Liver (tissue), 9 donors: ENCODE results near the gene MXRA8. TPM values are rescaled to one million over a fixed set of nuclear protein-coding genes. Genes with fewer than 3 reads are reported as not detected.

Source experiments
- DNase-seq: peaks from one replicate; pipeline ENCODE4 v3.0.0-alpha.2; 2017; ENCODE audit warnings: low spot score
- H3K27ac ChIP-seq, 2 donors: one replicate each; pipeline ENCODE4 v1.7.0; 2013; ENCODE audit warnings: inconsistent platforms in 2 of 2, low read length in 2 of 2, control low read depth in 1 of 2, low read depth in 1 of 2, mild to moderate bottlenecking in 1 of 2
- H3K27me3 ChIP-seq, 4 donors: one replicate each; pipeline versions ENCODE4 v1.6.1 to v1.7.0; 2013; ENCODE audit warnings: low read length in 3 of 4, inconsistent platforms in 1 of 4, mild to moderate bottlenecking in 1 of 4, moderate library complexity in 1 of 4; ENCODE audit not compliant: control insufficient read depth in 4 of 4, insufficient read depth in 4 of 4
- H3K36me3 ChIP-seq, 4 donors: one replicate each; pipeline versions ENCODE4 v1.6.1 to v1.7.0; 2013; ENCODE audit warnings: low read length in 3 of 4, mild to moderate bottlenecking in 3 of 4, low read depth in 1 of 4, moderate library complexity in 1 of 4; ENCODE audit not compliant: control insufficient read depth in 4 of 4, insufficient read depth in 3 of 4
- H3K4me1 ChIP-seq, 4 donors: one replicate each; pipeline versions ENCODE4 v1.6.1 to v1.7.0; 2013; ENCODE audit warnings: low read length in 3 of 4, mild to moderate bottlenecking in 3 of 4, moderate library complexity in 1 of 4; ENCODE audit not compliant: control insufficient read depth in 4 of 4, insufficient read depth in 4 of 4
- H3K4me3 ChIP-seq, 3 donors: one replicate each; pipeline versions ENCODE4 v1.6.1 to v1.7.0; 2013; ENCODE audit warnings: low read length in 3 of 3, control low read depth in 1 of 3, low read depth in 1 of 3, mild to moderate bottlenecking in 1 of 3
- H3K9ac ChIP-seq, 2 donors: one replicate each; pipeline ENCODE4 v1.7.0; 2013; ENCODE audit warnings: low read length in 2 of 2, mild to moderate bottlenecking in 2 of 2, moderate library complexity in 2 of 2, control low read depth in 1 of 2, low read depth in 1 of 2
- H3K9me3 ChIP-seq, 4 donors: one replicate each; pipeline versions ENCODE4 v1.6.1 to v1.7.0; 2013; ENCODE audit warnings: low read length in 3 of 4; ENCODE audit not compliant: control insufficient read depth in 4 of 4
- ATF3 ChIP-seq: IDR thresholded peaks from 2 replicates; pipeline ENCODE4 v1.6.1; 2016; ENCODE audit warnings: antibody characterized with exemption
- EGR1 ChIP-seq, 2 donors: IDR thresholded peaks; 2 replicates each; pipeline ENCODE4 v1.6.1; 2016 to 2018; ENCODE audit warnings: antibody characterized with exemption in 2 of 2, low read depth in 2 of 2
- FOXA1 ChIP-seq: IDR thresholded peaks from 2 replicates; pipeline ENCODE4 v1.6.1; 2016; ENCODE audit warnings: antibody characterized with exemption
- GABPA ChIP-seq, 2 donors: IDR thresholded peaks in 1 of 2; conservative IDR thresholded peaks in 1 of 2; 2 replicates each; pipeline ENCODE4 v1.6.1; 2016; ENCODE audit warnings: antibody characterized with exemption in 2 of 2, mild to moderate bottlenecking in 1 of 2, moderate library complexity in 1 of 2
- HNF4G ChIP-seq: IDR thresholded peaks from 2 replicates; pipeline ENCODE4 v1.6.1; 2016; ENCODE audit warnings: antibody characterized with exemption
- JUND ChIP-seq, 2 donors: IDR thresholded peaks; 2 replicates each; pipeline ENCODE4 v1.6.1; 2016; ENCODE audit warnings: antibody characterized with exemption in 2 of 2
- NR2F2 ChIP-seq: IDR thresholded peaks from 2 replicates; pipeline ENCODE4 v1.6.1; 2016; ENCODE audit warnings: antibody characterized with exemption
- RAD21 ChIP-seq, 2 donors: IDR thresholded peaks; 2 replicates each; pipeline ENCODE4 v1.6.1; 2016; ENCODE audit warnings: antibody characterized with exemption in 2 of 2, mild to moderate bottlenecking in 2 of 2
- RXRA ChIP-seq, 2 donors: IDR thresholded peaks; 2 replicates each; pipeline ENCODE4 v1.6.1; 2017 to 2018; ENCODE audit warnings: antibody characterized with exemption in 2 of 2, mild to moderate bottlenecking in 1 of 2
- TAF1 ChIP-seq: conservative IDR thresholded peaks from 2 replicates; pipeline ENCODE4 v1.6.1; 2016; ENCODE audit warnings: antibody characterized with exemption, mild to moderate bottlenecking
- YY1 ChIP-seq: IDR thresholded peaks from 2 replicates; pipeline ENCODE4 v1.6.1; 2016; ENCODE audit warnings: antibody characterized with exemption, mild to moderate bottlenecking
- ZBTB33 ChIP-seq: IDR thresholded peaks from 2 replicates; pipeline ENCODE4 v1.6.1; 2016; ENCODE audit warnings: antibody characterized with exemption
- WGBS: extraction: QIAGEN DNeasy Blood & Tissue Kit; methylation state at CpG from one replicate; pipeline ENCODE4 v1.1.7; 2013; 5-methylcytosine and 5-hydroxymethylcytosine counted together
- polyA plus RNA-seq, 2 donors: library from polyadenylated mRNA; stranded (reverse) in 1 of 2; unstranded in 1 of 2; fragments of 200-250 nt in 1 of 2; fragments of >200 nt in 1 of 2; fragmentation: Nextera tagmentation in 1 of 2; extraction: Ambion mirVana in 1 of 2; gene quantifications; one replicate each; pipeline versions ENCODE4 v1.2.1 to v1.2.3, GENCODE V29; 2013 to 2015
- total RNA-seq, 2 donors: library from RNA; depleted of rRNA; stranded (reverse); fragments of >200 nt; gene quantifications; one replicate each; pipeline ENCODE4 v1.2.3, GENCODE V29; 2014
- TF ChIP-seq, protein P1 (sequence below): fragments of 150-350 bp; IDR thresholded peaks from 2 replicates; pipeline ENCODE4 v1.5.1; 2017; ENCODE audit warnings: improper control_type of control experiment, low read depth, low read length; ENCODE audit not compliant: missing input control
- donor health status: healthy.
- donor health status: healthy.
- donor health status: healthy.
- donor health status: healthy.
- donor health status: healthy.

MXRA8 gene
- total and polyA plus RNA-seq, 4 donors: 1.8 to 5.9 (median 4.2) TPM

DNA sequence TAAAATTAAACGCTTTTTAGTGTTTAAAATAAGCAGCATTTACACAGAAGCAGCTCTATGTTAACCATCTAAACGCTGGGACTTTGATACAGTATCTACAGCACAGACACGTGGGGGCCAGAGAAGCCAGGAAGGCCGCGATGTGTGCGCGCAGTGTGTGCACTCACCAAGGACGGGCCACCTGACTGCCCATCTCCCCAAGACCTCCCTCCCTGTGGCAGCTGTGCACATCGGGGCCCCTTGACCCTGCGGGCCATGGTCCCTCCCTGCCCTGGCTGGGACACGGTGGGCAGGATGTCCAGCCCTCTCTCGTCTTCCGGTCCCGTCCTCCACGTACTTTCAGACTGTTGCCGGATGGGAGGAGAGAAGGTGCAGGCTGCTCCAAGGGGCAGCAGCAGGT lies 23.1 kb downstream of the MXRA8 start:
- Histone ChIP-seq H3K9me3 (no peaks in the 10 kb centered on the region), H3K9ac (no peak overlapping the region), H3K27ac (no peak overlapping the region), H3K27me3 (no peaks in the 10 kb centered on the region), H3K36me3 (peaks cover 0 to 22% (median 9%) of the 10 kb centered on the region in 4 donors), H3K4me3 (no peak overlapping the region), H3K4me1 (peaks cover 6 to 21% (median 14%) of the 10 kb centered on the region in 4 donors)
- DNase-seq: no peak
- WGBS: 84% methylated on average over 16 of the region's 16 CpGs
- TF ChIP-seq EGR1 (IDR thresholded peaks at IDR 0.05; ENCODE audit: low read depth in 2 of 2) (no peak), YY1 (no peak), HNF4G (no peak), FOXA1 (no peak)

DNA sequence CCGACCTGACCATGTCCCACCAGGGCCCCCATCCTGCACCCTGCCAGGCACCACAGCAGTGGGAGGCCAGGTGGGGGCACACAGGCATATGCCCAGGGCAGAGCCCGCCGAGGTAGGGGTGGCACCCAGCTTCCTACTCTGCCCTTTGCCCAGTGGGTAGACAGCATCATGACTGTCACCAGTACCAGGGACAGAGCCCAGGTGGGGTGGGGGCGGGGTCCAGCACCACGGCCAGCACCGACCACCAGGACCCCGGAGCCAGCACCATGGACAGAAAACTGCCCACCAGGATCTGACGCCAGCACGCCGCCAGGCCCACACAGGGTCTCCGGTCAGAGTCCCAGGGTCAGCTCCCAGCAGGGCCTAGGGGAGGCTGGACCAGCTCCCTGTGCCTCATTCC lies 23.5 kb downstream of the MXRA8 start:
- DNase-seq: no peak
- H3K9me3 ChIP-seq: no peaks in the 10 kb centered on the region
- H3K4me1 ChIP-seq: peaks cover 6 to 22% (median 15%) of the 10 kb centered on the region in 4 donors
- no peak overlapping the region for H3K27ac ChIP-seq
- TF ChIP-seq NR2F2 (no peak), GABPA (IDR thresholded peaks at IDR 0.05 in 1 of 2, conservative IDR thresholded peaks at IDR 0.05 in 1 of 2) (no peak), HNF4G (no peak), YY1 (no peak), ZBTB33 (no peak), FOXA1 (no peak), TAF1 (no peak), RXRA (IDR thresholded peaks at IDR 0.05) (no peak), RAD21 (IDR thresholded peaks at IDR 0.05) (no peak), ATF3 (no peak)
- TF ChIP-seq, protein P1, sequence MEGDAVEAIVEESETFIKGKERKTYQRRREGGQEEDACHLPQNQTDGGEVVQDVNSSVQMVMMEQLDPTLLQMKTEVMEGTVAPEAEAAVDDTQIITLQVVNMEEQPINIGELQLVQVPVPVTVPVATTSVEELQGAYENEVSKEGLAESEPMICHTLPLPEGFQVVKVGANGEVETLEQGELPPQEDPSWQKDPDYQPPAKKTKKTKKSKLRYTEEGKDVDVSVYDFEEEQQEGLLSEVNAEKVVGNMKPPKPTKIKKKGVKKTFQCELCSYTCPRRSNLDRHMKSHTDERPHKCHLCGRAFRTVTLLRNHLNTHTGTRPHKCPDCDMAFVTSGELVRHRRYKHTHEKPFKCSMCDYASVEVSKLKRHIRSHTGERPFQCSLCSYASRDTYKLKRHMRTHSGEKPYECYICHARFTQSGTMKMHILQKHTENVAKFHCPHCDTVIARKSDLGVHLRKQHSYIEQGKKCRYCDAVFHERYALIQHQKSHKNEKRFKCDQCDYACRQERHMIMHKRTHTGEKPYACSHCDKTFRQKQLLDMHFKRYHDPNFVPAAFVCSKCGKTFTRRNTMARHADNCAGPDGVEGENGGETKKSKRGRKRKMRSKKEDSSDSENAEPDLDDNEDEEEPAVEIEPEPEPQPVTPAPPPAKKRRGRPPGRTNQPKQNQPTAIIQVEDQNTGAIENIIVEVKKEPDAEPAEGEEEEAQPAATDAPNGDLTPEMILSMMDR: no peak
- H3K27me3 ChIP-seq: no peaks in the 10 kb centered on the region
- no peak overlapping the region for H3K9ac ChIP-seq
- WGBS: 77% methylated on average over 11 of the region's 11 CpGs
- peaks cover 0 to 22% (median 7%) of the 10 kb centered on the region in 4 donors for H3K36me3 ChIP-seq
- H3K4me3 ChIP-seq: no peak overlapping the region

GRCh38 chr1:1333551-1334241 lies 24.7 kb downstream of the MXRA8 start:
- no peak overlapping the region for H3K4me3 ChIP-seq
- peak overlapping the region in 1 of 2 donors; percentile 67 for H3K27ac ChIP-seq
- 76% methylated on average over 36 of the region's 36 CpGs for WGBS
- TF ChIP-seq ATF3: no peak
- TF ChIP-seq, protein P1: no peak
- TF ChIP-seq TAF1: no peak
- no peak for TF ChIP-seq RAD21 (IDR thresholded peaks at IDR 0.05)
- no peak for TF ChIP-seq RXRA (IDR thresholded peaks at IDR 0.05)
- TF ChIP-seq JUND (IDR thresholded peaks at IDR 0.05): no peak
- H3K9ac ChIP-seq: no peak overlapping the region
- DNase-seq: no peak
- no peaks in the 10 kb centered on the region for H3K27me3 ChIP-seq
- H3K36me3 ChIP-seq: peaks cover 0 to 15% (median 3%) of the 10 kb centered on the region in 4 donors
- peaks cover 6 to 22% (median 15%) of the 10 kb centered on the region in 4 donors for H3K4me1 ChIP-seq
- no peaks in the 10 kb centered on the region for H3K9me3 ChIP-seq
